ENCODE measurements around the gene MGRN1. TPM values are rescaled to one million over a fixed set of nuclear protein-coding genes. Genes with fewer than 3 reads are reported as not detected.

MGRN1 gene
- total RNA-seq, 4 donors from 2014 or later, result 40.3 to 75.6 (median 48.5) TPM

- intact Hi-C loops (cut with DNase I), result loop anchor here (5.0 kb wide), 1 partner anchor 69 kb away; the partner anchor contains the start of gene UBALD1
- H3K36me3 ChIP-seq, result peaks cover 15 to 99% (median 84%) of the 10 kb centered on the region in 4 donors
Observed at GRCh38 chr16:4681471-4682083, 57.0 kb downstream of the MGRN1 start.

GRCh38 chr16:4682084-4682591 lies 57.5 kb downstream of the MGRN1 start:
- 78% methylated on average over 7 of the region's 26 CpGs for WGBS
- Histone ChIP-seq H3K9me3 (no peaks in the 10 kb centered on the region), H3K4me3 (no peak overlapping the region), H3K27ac (replicated peaks in 1 of 4) (peak overlapping the region in 3 of 4 donors; percentile 47 to 64 (median 57)), H3K4me1 (peaks cover 18 to 49% (median 37%) of the 10 kb centered on the region in 4 donors), H3K36me3 (peaks cover 15 to 99% (median 86%) of the 10 kb centered on the region in 4 donors), H3K27me3 (no peaks in the 10 kb centered on the region)
- intact Hi-C loops (cut with DNase I), result loop anchor here (5.0 kb wide), 1 partner anchor 70 kb away; the partner anchor contains the start of gene UBALD1
- no peak for DNase-seq (ENCODE audit: extremely low spot score)
- TF ChIP-seq, protein P1, sequence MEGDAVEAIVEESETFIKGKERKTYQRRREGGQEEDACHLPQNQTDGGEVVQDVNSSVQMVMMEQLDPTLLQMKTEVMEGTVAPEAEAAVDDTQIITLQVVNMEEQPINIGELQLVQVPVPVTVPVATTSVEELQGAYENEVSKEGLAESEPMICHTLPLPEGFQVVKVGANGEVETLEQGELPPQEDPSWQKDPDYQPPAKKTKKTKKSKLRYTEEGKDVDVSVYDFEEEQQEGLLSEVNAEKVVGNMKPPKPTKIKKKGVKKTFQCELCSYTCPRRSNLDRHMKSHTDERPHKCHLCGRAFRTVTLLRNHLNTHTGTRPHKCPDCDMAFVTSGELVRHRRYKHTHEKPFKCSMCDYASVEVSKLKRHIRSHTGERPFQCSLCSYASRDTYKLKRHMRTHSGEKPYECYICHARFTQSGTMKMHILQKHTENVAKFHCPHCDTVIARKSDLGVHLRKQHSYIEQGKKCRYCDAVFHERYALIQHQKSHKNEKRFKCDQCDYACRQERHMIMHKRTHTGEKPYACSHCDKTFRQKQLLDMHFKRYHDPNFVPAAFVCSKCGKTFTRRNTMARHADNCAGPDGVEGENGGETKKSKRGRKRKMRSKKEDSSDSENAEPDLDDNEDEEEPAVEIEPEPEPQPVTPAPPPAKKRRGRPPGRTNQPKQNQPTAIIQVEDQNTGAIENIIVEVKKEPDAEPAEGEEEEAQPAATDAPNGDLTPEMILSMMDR (IDR thresholded peaks at IDR 0.05), result no peak
- no peak for TF ChIP-seq POLR2AphosphoS5 (IDR thresholded peaks at IDR 0.05)

More at GRCh38 chr16:4681471-4682083, 57.0 kb downstream of the MGRN1 start:
- no peaks in the 10 kb centered on the region for H3K9me3 ChIP-seq
- no peak overlapping the region for H3K4me3 ChIP-seq
- peaks cover 22 to 49% (median 37%) of the 10 kb centered on the region in 4 donors for H3K4me1 ChIP-seq
- H3K27ac ChIP-seq (replicated peaks in 1 of 4), result peak overlapping the region; percentile 43 to 84 (median 77)
- WGBS, result 91% methylated on average over 39 of the region's 39 CpGs
- TF ChIP-seq, protein P1 (IDR thresholded peaks at IDR 0.05), result no peak
- TF ChIP-seq POLR2AphosphoS5 (IDR thresholded peaks at IDR 0.05), result no peak
- DNase-seq (ENCODE audit: extremely low spot score), result no peak
- no peaks in the 10 kb centered on the region for H3K27me3 ChIP-seq

- TF ChIP-seq, protein P1 (IDR thresholded peaks at IDR 0.05), result peak; percentile 23 to 66 (median 31)
- no peak for TF ChIP-seq EP300 (IDR thresholded peaks at IDR 0.05)
- Histone ChIP-seq H3K27me3 (no peaks in the 10 kb centered on the region), H3K27ac (replicated peaks in 1 of 4) (peak overlapping the region; percentile 20 to 64 (median 52)), H3K4me1 (peaks cover 18 to 49% (median 37%) of the 10 kb centered on the region in 4 donors), H3K4me3 (peak overlapping the region in 2 of 4 donors; percentile 22 to 32), H3K36me3 (peaks cover 11 to 99% (median 87%) of the 10 kb centered on the region in 4 donors), H3K9me3 (no peaks in the 10 kb centered on the region)
- no peak for DNase-seq (ENCODE audit: extremely low spot score)
- intact Hi-C loops (cut with DNase I), result loop anchor here (5.0 kb wide), 1 partner anchor 70 kb away; the partner anchor contains the start of gene UBALD1
- 73% methylated on average over 16 of the region's 36 CpGs for WGBS
Observed at GRCh38 chr16:4682616-4683254, 58.1 kb downstream of the MGRN1 start.

DNA sequence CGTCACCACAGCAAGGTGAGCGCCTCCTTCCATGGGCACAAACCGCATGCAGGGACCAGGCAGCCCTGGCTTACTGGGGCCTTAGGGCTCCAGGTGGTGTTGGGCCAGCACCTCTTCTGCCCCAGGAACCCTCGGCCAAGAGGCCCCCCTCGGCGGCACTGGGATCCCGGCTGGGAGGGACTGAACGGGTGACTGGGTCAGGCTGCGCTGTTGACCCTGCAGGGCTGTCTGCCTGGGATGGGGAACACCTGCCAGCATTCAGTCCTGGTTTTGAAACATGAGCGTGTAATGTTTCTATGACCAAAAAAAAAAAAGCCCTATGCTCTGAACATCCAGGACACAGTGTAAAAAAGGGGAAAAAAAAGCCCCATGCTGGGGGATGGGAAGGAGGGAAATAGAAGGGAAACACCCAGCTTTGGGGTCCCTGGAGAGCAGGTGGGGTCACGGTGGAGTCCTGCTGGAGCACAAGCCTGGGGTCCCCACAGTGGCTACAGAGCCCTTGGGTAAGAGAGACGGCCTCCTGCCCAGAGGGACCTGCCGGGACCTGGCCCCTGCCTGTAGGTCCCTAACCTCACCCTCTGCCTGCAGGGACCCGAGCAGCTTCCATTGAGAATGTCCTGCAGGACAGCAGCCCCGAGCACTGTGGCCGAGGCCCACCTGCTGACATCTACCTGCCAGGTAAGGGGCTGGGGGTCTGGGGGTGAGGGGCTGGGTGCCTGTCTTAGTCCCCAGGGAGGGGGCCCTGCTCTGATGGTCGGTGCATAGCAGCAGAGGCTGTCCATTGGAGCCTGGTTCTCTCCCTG lies 58.8 kb downstream of the MGRN1 start:
- intact Hi-C loops (cut with DNase I), result loop anchor here (5.0 kb wide), 1 partner anchor 71 kb away; the partner anchor contains the start of gene UBALD1
- Histone ChIP-seq H3K9me3 (no peaks in the 10 kb centered on the region), H3K4me3 (no peak overlapping the region), H3K4me1 (peaks cover 18 to 48% (median 37%) of the 10 kb centered on the region in 4 donors), H3K27me3 (no peaks in the 10 kb centered on the region), H3K36me3 (peaks cover 11 to 99% (median 88%) of the 10 kb centered on the region in 4 donors), H3K27ac (replicated peaks in 1 of 4) (peak overlapping the region in 3 of 4 donors; percentile 20 to 64 (median 47))
- no peak for TF ChIP-seq POLR2AphosphoS5 (IDR thresholded peaks at IDR 0.05)
- TF ChIP-seq POLR2A (IDR thresholded peaks at IDR 0.05; ENCODE audit: low read depth), result no peak
- TF ChIP-seq EP300 (IDR thresholded peaks at IDR 0.05), result no peak
- TF ChIP-seq, protein P1 (IDR thresholded peaks at IDR 0.05), result no peak
- WGBS, result 64% methylated on average over 15 of the region's 17 CpGs
- DNase-seq (ENCODE audit: extremely low spot score), result no peak

Measured in esophagus muscularis mucosa (tissue), 4 donors.